ENCODE results near the gene CPLX3. TPM values are rescaled to one million over a fixed set of nuclear protein-coding genes. Genes with fewer than 3 reads are reported as not detected.
A peak's percentile ranks its signal among the peaks of the same experiment; 100 is the strongest.

CPLX3 gene
- total RNA-seq, 2 experiments from 2014 or later, result 0.11 TPM; not detected in 1

GRCh38 chr15:74832826-74833225, 6.4 kb downstream of the CPLX3 start:
- TF ChIP-seq CTCF (IDR thresholded peaks at IDR 0.05), result no peak
- peaks cover 4% of the 10 kb centered on the region for H3K4me1 Mint-ChIP-seq (ENCODE audit: low read depth)
- no peaks in the 10 kb centered on the region for H3K36me3 Mint-ChIP-seq (ENCODE audit: low read depth)
- H3K27ac Mint-ChIP-seq, result no peak overlapping the region
- intact Hi-C loops (cut with micrococcal nuclease), result no loop called here
- ChIA-PET POLR2A (no interaction called here), CTCF (interaction anchor here (1.1 to 1.7 kb wide), 2 partner anchors 62 to 69 kb away, joined by 3 to 9 read pairs; no protein-coding TSS in a partner anchor)
- H3K27me3 Mint-ChIP-seq, result peaks cover 7% of the 10 kb centered on the region
- H3K9me3 Mint-ChIP-seq, result no peaks in the 10 kb centered on the region
- H3K4me3 Mint-ChIP-seq, result no peak overlapping the region
- DNase-seq, result no peak
- no peak for ATAC-seq

DNA sequence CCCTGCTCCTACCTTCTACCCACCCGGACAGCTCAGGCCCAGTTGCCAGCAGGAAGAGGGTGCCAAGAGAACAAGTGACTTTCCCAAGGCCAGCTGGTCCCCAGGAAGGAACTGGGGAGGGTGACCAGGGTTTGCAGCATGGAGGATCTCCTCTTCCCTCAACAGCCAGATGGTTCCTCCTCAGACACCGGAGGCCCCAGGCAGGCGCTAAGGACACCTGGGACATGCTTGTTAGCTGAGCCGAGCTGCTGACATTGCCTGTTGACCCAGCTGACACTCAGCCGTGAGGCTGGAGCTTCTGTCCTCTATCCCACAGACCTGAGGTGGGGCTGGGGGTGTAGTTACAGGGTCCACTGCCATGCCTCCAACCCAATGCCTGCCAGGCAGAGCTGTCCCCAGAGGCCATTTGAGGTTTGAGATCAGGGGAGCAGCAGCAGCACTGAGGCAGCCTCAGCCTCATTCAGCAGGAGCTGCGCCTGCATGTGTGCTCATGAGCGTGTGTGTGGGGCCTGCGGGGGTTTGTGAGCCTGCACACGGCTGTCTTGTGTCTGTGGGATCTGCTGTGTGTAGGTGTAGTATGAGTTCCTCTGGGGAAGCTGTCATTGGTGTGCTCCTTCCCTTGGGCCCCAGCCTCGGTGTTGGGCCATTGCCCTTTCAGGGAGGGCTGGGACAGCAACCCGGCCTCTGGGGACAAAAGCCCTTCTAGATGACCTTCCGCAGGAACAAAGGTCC, 7.1 kb downstream of the CPLX3 start:
- no peaks in the 10 kb centered on the region for H3K27me3 Mint-ChIP-seq
- CTCF ChIA-PET, result interaction anchor here (1.1 to 1.7 kb wide), 2 partner anchors 62 to 68 kb away, joined by 3 to 9 read pairs; no protein-coding TSS in a partner anchor
- POLR2A ChIA-PET, result no interaction called here
- H3K27ac Mint-ChIP-seq, result no peak overlapping the region
- DNase-seq (no peak), ATAC-seq (no peak)
- intact Hi-C loops (cut with micrococcal nuclease), result no loop called here
- H3K4me1 Mint-ChIP-seq (ENCODE audit: low read depth), result peaks cover 4% of the 10 kb centered on the region
- H3K4me3 Mint-ChIP-seq, result no peak overlapping the region
- no peaks in the 10 kb centered on the region for H3K9me3 Mint-ChIP-seq
- no peak for TF ChIP-seq CTCF (IDR thresholded peaks at IDR 0.05)
- no peaks in the 10 kb centered on the region for H3K36me3 Mint-ChIP-seq (ENCODE audit: low read depth)

- intact Hi-C loops (cut with micrococcal nuclease), result no loop called here
- Mint-ChIP-seq H3K4me1 (ENCODE audit: low read depth) (no peaks in the 10 kb centered on the region), H3K4me3 (no peak overlapping the region), H3K27ac (no peak overlapping the region), H3K9me3 (no peaks in the 10 kb centered on the region), H3K36me3 (ENCODE audit: low read depth) (peaks cover 2% of the 10 kb centered on the region), H3K27me3 (no peaks in the 10 kb centered on the region)
- CTCF ChIA-PET, result interaction anchor here (0.6 to 2.7 kb wide), 11 partner anchors 8 to 190 kb away, joined by 3 to 12 read pairs (median 4); partner anchors contain the start of gene CPLX3
- POLR2A ChIA-PET, result interaction anchor here (1.2 kb wide), 1 partner anchor 25 kb away, joined by 4 read pairs; no protein-coding TSS in a partner anchor
- TF ChIP-seq CTCF (IDR thresholded peaks at IDR 0.05), result peak; percentile 86
- DNase-seq (peak; percentile 59), ATAC-seq (peak; percentile 63)
Observed at GRCh38 chr15:74835312-74835823, 8.9 kb downstream of the CPLX3 start.

DNA sequence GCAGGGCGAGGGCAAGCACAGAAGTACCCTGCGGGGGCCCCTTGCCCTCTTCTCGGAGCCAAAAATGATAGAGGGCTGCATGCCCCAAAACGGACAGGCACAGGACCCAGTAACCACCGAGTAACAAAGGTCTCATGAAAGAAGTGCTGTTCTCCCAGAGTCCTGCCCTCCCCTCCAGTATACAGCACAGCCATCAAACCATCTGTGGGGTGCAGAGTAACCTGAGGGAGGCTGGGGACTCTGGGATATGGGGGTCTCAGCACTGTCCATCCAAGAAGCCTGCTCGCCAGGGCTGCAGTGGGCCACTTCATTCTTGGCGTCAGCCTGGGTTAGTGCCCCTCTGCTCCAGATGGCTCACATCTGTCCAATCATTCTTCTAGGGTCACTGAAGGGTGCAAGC, 10.4 kb downstream of the CPLX3 start:
- intact Hi-C loops (cut with micrococcal nuclease), result no loop called here
- no peak for TF ChIP-seq CTCF (IDR thresholded peaks at IDR 0.05)
- ATAC-seq (no peak), DNase-seq (no peak)
- H3K36me3 Mint-ChIP-seq (ENCODE audit: low read depth), result peaks cover 11% of the 10 kb centered on the region
- no peaks in the 10 kb centered on the region for H3K9me3 Mint-ChIP-seq
- ChIA-PET CTCF (interaction anchor here (1.1 to 3.1 kb wide), 9 partner anchors 11 to 68 kb away, joined by 3 to 15 read pairs (median 6); partner anchors contain the start of genes CPLX3 and SCAMP2), POLR2A (interaction anchor here (0.7 to 1.6 kb wide), 3 partner anchors 11 to 26 kb away, joined by 3 to 6 read pairs (median 4); no protein-coding TSS in a partner anchor)
- H3K4me3 Mint-ChIP-seq, result no peak overlapping the region
- H3K27ac Mint-ChIP-seq, result no peak overlapping the region
- H3K4me1 Mint-ChIP-seq (ENCODE audit: low read depth), result peaks cover 12% of the 10 kb centered on the region
- no peaks in the 10 kb centered on the region for H3K27me3 Mint-ChIP-seq
